Adipose tissue (tissue), 3 donors: ENCODE results near the gene ABHD8. TPM values are rescaled to one million over a fixed set of nuclear protein-coding genes. Genes with fewer than 3 reads are reported as not detected.

ENCODE experiments used
- H3K27ac ChIP-seq: one replicate; pipeline ENCODE4 v1.5.1; 2013; ENCODE audit warnings: low read depth, low read length
- WGBS, 3 donors: extraction: QIAGEN DNeasy Blood & Tissue Kit; methylation state at CpG; one replicate each; pipeline ENCODE4 v1.1.7; 2013; 5-methylcytosine and 5-hydroxymethylcytosine counted together
- polyA plus RNA-seq, 3 donors: library from polyadenylated mRNA; stranded (reverse); fragments of 200-250 nt; gene quantifications; one replicate each; pipeline ENCODE4 v1.2.3, GENCODE V29; 2013
- donor health status: healthy with polysubstance abuse.
- donor health status: Bipolar disorder and iron deficiency.
- donor health status: healthy.

Gene ABHD8
- polyA plus RNA-seq, 3 donors: 7.1 to 9.2 (median 7.9) TPM

GRCh38 chr19:17335575-17335974 is 32.4 kb upstream of the ABHD8 start:
- 66 to 69% (median 66%) methylated on average over 10 of the region's 10 CpGs for WGBS, 3 donors
- H3K27ac ChIP-seq: no peak overlapping the region

GRCh38 chr19:17334414-17335409 is 31.5 kb upstream of the ABHD8 start, which contains the start of gene ANO8:
Gene ANO8, minus strand, starts transcription at chr19:17334855. Its CDS starts 185 bp downstream, at chr19:17334670.
- 2 to 4% (median 3%) methylated on average over 67 to 86 of the region's 86 CpGs for WGBS, 3 donors
- H3K27ac ChIP-seq: no peak within 1 kb of the TSS

- WGBS, 3 donors: 31 to 45% (median 39%) methylated on average over 42 to 52 of the region's 52 CpGs
- no peak overlapping the region for H3K27ac ChIP-seq
Observed at GRCh38 chr19:17333611-17334413, 30.6 kb upstream of the ABHD8 start.

GRCh38 chr19:17332677-17333581 is 29.7 kb upstream of the ABHD8 start:
- no peak overlapping the region for H3K27ac ChIP-seq
- 95 to 97% (median 96%) methylated on average over 45 of the region's 45 CpGs for WGBS, 3 donors

- WGBS, 3 donors: 91 to 94% (median 93%) methylated on average over 8 of the region's 8 CpGs
- no peak overlapping the region for H3K27ac ChIP-seq
Observed at GRCh38 chr19:17332360-17332676, 29.1 kb upstream of the ABHD8 start.

- WGBS, 3 donors: 75 to 91% (median 89%) methylated on average over 12 to 13 of the region's 13 CpGs
- no peak overlapping the region for H3K27ac ChIP-seq
Observed at GRCh38 chr19:17331045-17331558, 27.9 kb upstream of the ABHD8 start.

- WGBS, 3 donors: 94 to 95% (median 95%) methylated on average over 24 of the region's 24 CpGs
- no peak overlapping the region for H3K27ac ChIP-seq
Observed at GRCh38 chr19:17330262-17331044, 27.2 kb upstream of the ABHD8 start.

- WGBS, 3 donors: 67 to 73% (median 71%) methylated on average over 48 to 51 of the region's 51 CpGs
- no peak overlapping the region for H3K27ac ChIP-seq
Observed at GRCh38 chr19:17329366-17330261, 26.4 kb upstream of the ABHD8 start.

- WGBS, 3 donors: 9 to 29% (median 26%) methylated on average over 53 to 93 of the region's 94 CpGs
- H3K27ac ChIP-seq: no peak overlapping the region
Observed at GRCh38 chr19:17328517-17329365, 25.5 kb upstream of the ABHD8 start.

- H3K27ac ChIP-seq: no peak overlapping the region
- 25 to 42% (median 41%) methylated on average over 51 to 64 of the region's 64 CpGs for WGBS, 3 donors
Observed at GRCh38 chr19:17327654-17328516, 24.7 kb upstream of the ABHD8 start.

- WGBS, 3 donors: 92 to 97% (median 93%) methylated on average over 25 to 27 of the region's 27 CpGs
- H3K27ac ChIP-seq: no peak overlapping the region
Observed at GRCh38 chr19:17327068-17327653, 23.9 kb upstream of the ABHD8 start.

GRCh38 chr19:17326595-17326966 is 23.4 kb upstream of the ABHD8 start:
- no peak overlapping the region for H3K27ac ChIP-seq
- WGBS, 3 donors: 73 to 86% (median 80%) methylated on average over 11 of the region's 11 CpGs

- no peak overlapping the region for H3K27ac ChIP-seq
- 73 to 84% (median 83%) methylated on average over 17 of the region's 17 CpGs for WGBS, 3 donors
Observed at GRCh38 chr19:17325881-17326594, 22.8 kb upstream of the ABHD8 start.

GRCh38 chr19:17325133-17325532 is 21.9 kb upstream of the ABHD8 start:
- H3K27ac ChIP-seq: no peak overlapping the region
- 96 to 97% (median 97%) methylated on average over 19 to 20 of the region's 20 CpGs for WGBS, 3 donors
